OCI-LY1 (cell line): ENCODE data around the gene LRP2BP.
A peak's percentile ranks its signal among the peaks of the same experiment; 100 is the strongest.

Source experiments
- H2AFZ ChIP-seq: fragments of 200-600 bp; sonication (generic), shearing (Covaris generic); 2 replicates; pipeline ENCODE4 v1.6.0; 2014; ENCODE audit warnings: antibody characterized with exemption, mild to moderate bottlenecking, low read length
- H3F3A ChIP-seq: fragments of 200-600 bp; sonication (generic), shearing (Covaris generic); 2 replicates; pipeline ENCODE4 v1.6.0; 2014; ENCODE audit warnings: mild to moderate bottlenecking, antibody characterized with exemption, low read length, moderate library complexity; ENCODE audit not compliant: insufficient read depth
- H3K27ac ChIP-seq: fragments of 200-600 bp; sonication (generic); 2 replicates; pipeline ENCODE4 v1.5.1; 2014; ENCODE audit warnings: low read length, mixed run types, mild to moderate bottlenecking, low read depth; ENCODE audit not compliant: poor library complexity, severe bottlenecking
- H3K27me3 ChIP-seq: fragments of 200-600 bp; sonication (generic); 2 replicates; pipeline ENCODE4 v1.6.0; 2014; ENCODE audit warnings: antibody characterized with exemption, mild to moderate bottlenecking, low read length, moderate library complexity; ENCODE audit not compliant: insufficient read depth
- H3K36me3 ChIP-seq: fragments of 200-600 bp; sonication (generic); 2 replicates; pipeline ENCODE4 v1.6.1; 2014; ENCODE audit warnings: mild to moderate bottlenecking, antibody characterized with exemption, low read length, moderate library complexity, mixed read lengths; ENCODE audit not compliant: insufficient read depth
- H3K4me1 ChIP-seq: fragments of 200-600 bp; sonication (generic); 2 replicates; pipeline ENCODE4 v1.5.1; 2014; ENCODE audit warnings: mild to moderate bottlenecking, low read length, moderate library complexity; ENCODE audit not compliant: insufficient read depth, severe bottlenecking
- H3K4me2 ChIP-seq: fragments of 200-600 bp; sonication (generic), shearing (Covaris generic); 2 replicates; pipeline ENCODE4 v1.6.1; 2014; ENCODE audit warnings: low read length
- H3K4me3 ChIP-seq: fragments of 200-600 bp; sonication (generic); 2 replicates; pipeline ENCODE4 v1.5.1; 2014; ENCODE audit warnings: low read length, low read depth, mild to moderate bottlenecking, mixed read lengths; ENCODE audit not compliant: poor library complexity, severe bottlenecking
- H3K79me2 ChIP-seq: fragments of 200-600 bp; shearing (Covaris generic); 2 replicates; pipeline ENCODE4 v1.6.1; 2016; ENCODE audit warnings: mixed run types, low read length, mixed read lengths; ENCODE audit not compliant: insufficient read depth
- H3K9ac ChIP-seq: fragments of 200-600 bp; sonication (generic), shearing (Covaris generic); 2 replicates; pipeline ENCODE4 v1.6.1; 2014; ENCODE audit warnings: mild to moderate bottlenecking, low read length, mixed read lengths
- H3K9me2 ChIP-seq: fragments of 200-600 bp; sonication (generic), shearing (Covaris generic); 2 replicates; pipeline ENCODE4 v1.6.1; 2014; ENCODE audit warnings: low read depth, mild to moderate bottlenecking, low read length, mixed read lengths
- H3K9me3 ChIP-seq: fragments of 200-600 bp; shearing (Covaris generic); 2 replicates; pipeline ENCODE4 v1.6.1; 2014; ENCODE audit warnings: low read length, mixed read lengths
- H4K20me1 ChIP-seq: fragments of 200-600 bp; sonication (generic), shearing (Covaris generic); 2 replicates; pipeline ENCODE4 v1.6.0; 2016; ENCODE audit warnings: mild to moderate bottlenecking, low read length; ENCODE audit not compliant: insufficient read depth
- CTCF ChIP-seq: fragments of 200-600 bp; sonication (generic), shearing (Covaris generic); IDR thresholded peaks from 2 replicates; pipeline ENCODE4 v1.5.1; 2017; ENCODE audit warnings: mild to moderate bottlenecking, antibody characterized with exemption, low read length, moderate library complexity, mixed read lengths
- EZH2 ChIP-seq: fragments of 200-600 bp; sonication (generic), shearing (Covaris generic); IDR thresholded peaks from 2 replicates; pipeline ENCODE4 v1.8.0; 2017; ENCODE audit warnings: borderline replicate concordance, mixed run types, mild to moderate bottlenecking, antibody characterized with exemption, low read length, moderate library complexity, mixed read lengths

LRP2BP gene

GRCh38 chr4:185425647-185426352 lies 30.1 kb upstream of the LRP2BP start, which contains the start of gene UFSP2:
UFSP2 (minus strand) TSS chr4:185425964; CDS start chr4:185425868, 96 bp downstream.
- H3K4me3 ChIP-seq, result peak within 1 kb of the TSS; percentile 74
- 0 out of 2 replicates have a peak, but pooled peaks cover 7% of the 10 kb centered on the region for H3K79me2 ChIP-seq
- no peaks in the 10 kb centered on the region for H3K9me2 ChIP-seq
- no peak for TF ChIP-seq CTCF
- TF ChIP-seq EZH2, result no peak
- peaks cover 16% of the 10 kb centered on the region for H3K36me3 ChIP-seq
- no peaks in the 10 kb centered on the region for H3F3A ChIP-seq
- H3K4me1 ChIP-seq, result peaks cover 19% of the 10 kb centered on the region
- no peaks in the 10 kb centered on the region for H3K9me3 ChIP-seq
- 0 out of 2 replicates have a peak within 1 kb of the TSS, but pooled peaks have one; percentile 17 for H2AFZ ChIP-seq
- H4K20me1 ChIP-seq, result no peaks in the 10 kb centered on the region
- H3K4me2 ChIP-seq, result peak within 1 kb of the TSS; percentile 83
- H3K27ac ChIP-seq, result peak within 1 kb of the TSS; percentile 51
- peak within 1 kb of the TSS; percentile 74 for H3K9ac ChIP-seq
- no peaks in the 10 kb centered on the region for H3K27me3 ChIP-seq

GRCh38 chr4:185424905-185425646 lies 29.4 kb upstream of the LRP2BP start:
- Histone ChIP-seq H3K9me3 (no peaks in the 10 kb centered on the region), H3F3A (no peaks in the 10 kb centered on the region), H3K9me2 (no peaks in the 10 kb centered on the region), H3K9ac (peak overlapping the region; percentile 74), H3K4me2 (peak overlapping the region; percentile 83), H3K27ac (peak overlapping the region; percentile 8), H3K27me3 (no peaks in the 10 kb centered on the region), H3K4me3 (peak overlapping the region; percentile 74), H3K36me3 (peaks cover 21% of the 10 kb centered on the region), H3K4me1 (peaks cover 19% of the 10 kb centered on the region), H3K79me2 (0 out of 2 replicates have a peak, but pooled peaks cover 7% of the 10 kb centered on the region), H4K20me1 (no peaks in the 10 kb centered on the region), H2AFZ (0 out of 2 replicates have a peak overlapping the region, but pooled peaks have one; percentile 17)
- TF ChIP-seq CTCF (no peak), EZH2 (no peak)

- peaks cover 47% of the 10 kb centered on the region for H3K36me3 ChIP-seq
These were observed 25.8 kb upstream of the LRP2BP start for GRCh38 chr4:185421366-185422124.

More at GRCh38 chr4:185421366-185422124, 25.8 kb upstream of the LRP2BP start:
- no peak overlapping the region for H3K27ac ChIP-seq
- no peaks in the 10 kb centered on the region for H4K20me1 ChIP-seq
- H3F3A ChIP-seq, result no peaks in the 10 kb centered on the region
- H3K4me1 ChIP-seq, result peaks cover 19% of the 10 kb centered on the region
- no peak overlapping the region for H2AFZ ChIP-seq
- TF ChIP-seq EZH2 (no peak), CTCF (no peak)
- no peak overlapping the region for H3K4me2 ChIP-seq
- H3K9me2 ChIP-seq, result no peaks in the 10 kb centered on the region
- no peaks in the 10 kb centered on the region for H3K9me3 ChIP-seq
- no peaks in the 10 kb centered on the region for H3K27me3 ChIP-seq
- no peak overlapping the region for H3K4me3 ChIP-seq
- no peak overlapping the region for H3K9ac ChIP-seq
- 0 out of 2 replicates have a peak, but pooled peaks cover 7% of the 10 kb centered on the region for H3K79me2 ChIP-seq
